Endothelial cell of umbilical vein (primary cell): Measurements from ENCODE around the gene CCND2. TPM values are rescaled to one million over a fixed set of nuclear protein-coding genes. Genes with fewer than 3 reads are reported as not detected.

Experiments
- BruUV-seq: library from RNA; stranded (reverse); fragments of 400-500 nt; replicated peaks from 2 replicates; lab custom pipeline; 2021; lab: Mats Ljungman, UMichigan
- CTCF ChIA-PET: fragments of 300-600, 350-600 bp; sonication (Branson Sonifier 250); formaldehyde crosslinking; loops from one replicate; lab custom pipeline; 2021; ENCODE audit warnings: antibody characterized with exemption, inconsistent platforms; lab: Charles Lee
- POLR2A ChIA-PET: fragments of 300-600, 350-600 bp; sonication (Branson Sonifier 250); formaldehyde crosslinking; loops from one replicate; lab custom pipeline; 2021; ENCODE audit warnings: antibody characterized with exemption, inconsistent platforms; lab: Charles Lee
- DNase-seq: peaks from one replicate; pipeline ENCODE4 v3.0.0-alpha.2; 2011; ENCODE audit warnings: low read depth, low spot score
- FAIRE-seq: peaks from 2 replicates; lab custom pipeline; 2011; peaks lifted over from hg19 to GRCh38; lab: Jason Lieb, UNC
- H2AFZ ChIP-seq: 2 replicates; pipeline ENCODE4 v1.6.0; 2012; ENCODE audit warnings: low read depth, low read length, control low read depth, inconsistent platforms
- H3K27ac ChIP-seq: 2 replicates; pipeline ENCODE4 v1.5.1; 2011; ENCODE audit warnings: low read depth, mild to moderate bottlenecking, control low read depth, low read length, moderate library complexity; ENCODE audit not compliant: insufficient read depth
- H3K27me3 ChIP-seq, 2 experiments: 2 replicates each; pipeline versions ENCODE4 v1.6.0 to v1.6.1; 2011; ENCODE audit warnings: low read length in 2 of 2, mixed read lengths in 1 of 2; ENCODE audit not compliant: control insufficient read depth in 2 of 2, insufficient read depth in 2 of 2
- H3K36me3 ChIP-seq, 2 experiments: 2 replicates in 1 of 2; 3 replicates in 1 of 2; pipeline ENCODE4 v1.5.1; 2011; ENCODE audit warnings: low read length in 2 of 2, mild to moderate bottlenecking in 1 of 2, moderate library complexity in 1 of 2; ENCODE audit not compliant: control insufficient read depth in 2 of 2, insufficient read depth in 2 of 2; ENCODE audit errors: extremely low read depth in 1 of 2
- H3K4me1 ChIP-seq: 3 replicates; pipeline ENCODE4 v1.5.1; 2011; ENCODE audit warnings: mild to moderate bottlenecking, low read length; ENCODE audit not compliant: control insufficient read depth, insufficient read depth; ENCODE audit errors: extremely low read depth
- H3K4me2 ChIP-seq: 2 replicates; pipeline ENCODE4 v1.6.1; 2011; ENCODE audit warnings: low read length, control low read depth, mixed read lengths; ENCODE audit not compliant: insufficient read depth
- H3K4me3 ChIP-seq, 3 experiments: fragments of 200-600 bp in 1 of 3; sonication (generic), shearing (Covaris generic) in 1 of 3; replicated peaks in 1 of 3; 2 replicates each; pipeline ENCODE4 v1.5.1; 2011 to 2016; ENCODE audit warnings: control low read depth in 3 of 3, low read length in 3 of 3, mild to moderate bottlenecking in 2 of 3, inconsistent platforms in 1 of 3, low read depth in 1 of 3, moderate library complexity in 1 of 3; ENCODE audit not compliant: insufficient read depth in 1 of 3
- H3K79me2 ChIP-seq: 2 replicates; pipeline ENCODE4 v1.6.0; 2012; ENCODE audit warnings: low read length, inconsistent platforms; ENCODE audit not compliant: control insufficient read depth, insufficient read depth
- H3K9ac ChIP-seq: replicated peaks from 2 replicates; pipeline ENCODE3; 2011; ENCODE audit warnings: low read length, control low read depth; ENCODE audit not compliant: insufficient read depth; ENCODE audit errors: extremely low read depth
- H3K9me1 ChIP-seq: replicated peaks from 3 replicates; pipeline ENCODE4 v1.6.0; 2011; ENCODE audit warnings: mild to moderate bottlenecking, low read length; ENCODE audit not compliant: control insufficient read depth, insufficient read depth; ENCODE audit errors: extremely low read depth
- H3K9me3 ChIP-seq: replicated peaks from 2 replicates; pipeline ENCODE4 v1.5.1; 2012; ENCODE audit warnings: low read length, inconsistent platforms; ENCODE audit not compliant: control insufficient read depth, insufficient read depth
- H4K20me1 ChIP-seq: replicated peaks from 2 replicates; pipeline ENCODE3; 2011; ENCODE audit warnings: mild to moderate bottlenecking, low read length; ENCODE audit not compliant: control insufficient read depth, insufficient read depth; ENCODE audit errors: extremely low read depth
- CTCF ChIP-seq, 2 donors: IDR thresholded peaks; 1 replicate in 1 of 2; 2 replicates in 1 of 2; pipeline ENCODE4 v1.5.1; 2011; ENCODE audit warnings: low read length in 2 of 2, mild to moderate bottlenecking in 2 of 2, moderate library complexity in 2 of 2, control low read depth in 1 of 2, inconsistent platforms in 1 of 2, low read depth in 1 of 2; ENCODE audit not compliant: insufficient read depth in 1 of 2; ENCODE audit errors: extremely low read depth in 1 of 2
- EZH2 ChIP-seq: IDR thresholded peaks from 2 replicates; pipeline ENCODE4 v1.6.1; 2012; ENCODE audit warnings: borderline replicate concordance, low read depth, mild to moderate bottlenecking, moderate library complexity, low read length, inconsistent platforms; ENCODE audit not compliant: severe bottlenecking
- FOS ChIP-seq: IDR thresholded peaks from 2 replicates; pipeline ENCODE4 v1.6.1; 2011; ENCODE audit warnings: mild to moderate bottlenecking, low read length, moderate library complexity, borderline replicate concordance; ENCODE audit not compliant: insufficient read depth
- GATA2 ChIP-seq: IDR thresholded peaks from 2 replicates; pipeline ENCODE4 v1.7.0; 2011; ENCODE audit warnings: low read depth, mild to moderate bottlenecking, moderate library complexity, mixed read lengths, low read length; ENCODE audit not compliant: insufficient read length, insufficient read depth
- JUN ChIP-seq: IDR thresholded peaks from 2 replicates; pipeline ENCODE4 v1.6.1; 2011; ENCODE audit warnings: borderline replicate concordance, low read depth; ENCODE audit not compliant: insufficient read length, insufficient read depth
- MAX ChIP-seq: IDR thresholded peaks from 2 replicates; pipeline ENCODE4 v1.6.1; 2011; ENCODE audit not compliant: insufficient read depth, insufficient read length
- MYC ChIP-seq: IDR thresholded peaks from one replicate; pipeline ENCODE4 v1.6.1; 2011; ENCODE audit warnings: mild to moderate bottlenecking, low read depth, low read length
- POLR2A ChIP-seq: IDR thresholded peaks from 2 replicates; pipeline ENCODE4 v1.6.1; 2012; ENCODE audit warnings: low read depth, mild to moderate bottlenecking, control low read depth, low read length
- POLR2AphosphoS5 ChIP-seq: IDR thresholded peaks from 2 replicates; pipeline ENCODE4 v1.6.1; 2012; ENCODE audit warnings: low read depth, mild to moderate bottlenecking, control low read depth, low read length, moderate library complexity; ENCODE audit not compliant: insufficient read depth
- dilution Hi-C: fragments of 300-500 bp; cut with MboI; formaldehyde crosslinking; loops from one replicate; pipeline ENCODE4 v1.15.0; 2019; ENCODE audit warnings: low sequenced_read_pairs; ENCODE audit not compliant: extremely low pct_ligation_motif_present
- intact Hi-C: fragments of 100-400 bp; cut with micrococcal nuclease; formaldehyde crosslinking; loops from one replicate; pipeline ENCODE4 v1.10.0; 2022
- polyA plus RNA-seq, 4 experiments: library from polyadenylated mRNA; depleted of rRNA in 3 of 4; stranded (reverse) in 3 of 4; unstranded in 1 of 4; fragments of >200 nt; gene quantifications; 2 replicates each; pipeline versions ENCODE4 v1.2.1 to v1.2.3, GENCODE V29; 2011 to 2012; ENCODE audit warnings: missing spikeins in 1 of 4
- total RNA-seq: library from RNA; stranded (reverse); gene quantifications from 2 replicates; pipeline ENCODE4 v1.2.3, GENCODE V29; 2021

The CCND2 gene
- total and polyA plus RNA-seq, 2 donors (not counting 3 experiments of a cell fraction or from before 2014, with no cell fraction given): 0.68 to 3.4 TPM

GRCh38 chr12:4224206-4224889 lies 49.2 kb upstream of the CCND2 start:
- CTCF ChIA-PET: no interaction called here
- no peaks in the 10 kb centered on the region for H3K9me1 ChIP-seq

More at GRCh38 chr12:4224206-4224889, 49.2 kb upstream of the CCND2 start:
- Histone ChIP-seq H4K20me1 (no peaks in the 10 kb centered on the region), H3K9ac (no peak overlapping the region), H2AFZ (no peak overlapping the region), H3K4me1 (no peaks in the 10 kb centered on the region), H3K36me3 (no peaks in the 10 kb centered on the region), H3K27ac (no peak overlapping the region), H3K9me3 (no peaks in the 10 kb centered on the region), H3K79me2 (no peaks in the 10 kb centered on the region), H3K4me3 (no peak overlapping the region), H3K4me2 (no peak overlapping the region), H3K27me3 (no peaks in the 10 kb centered on the region)
- no peak for DNase-seq
- no peak for FAIRE-seq
- intact Hi-C loops: no loop called here
- no TSS peak for BruUV-seq
- dilution Hi-C loops: no loop called here
- no peak for TF ChIP-seq MYC
- TF ChIP-seq CTCF (IDR thresholded peaks at IDR 0.05; ENCODE audit: extremely low read depth in 1 of 2, insufficient read depth in 1 of 2, low read depth in 1 of 2, low read length in 2 of 2): no peak
- no peak for TF ChIP-seq FOS
- no peak for TF ChIP-seq POLR2A
- no peak for TF ChIP-seq POLR2AphosphoS5
- TF ChIP-seq MAX: no peak
- no peak for TF ChIP-seq EZH2
- no peak for TF ChIP-seq JUN
- TF ChIP-seq GATA2: no peak
- POLR2A ChIA-PET: no interaction called here
